GM12874 (cell line): ENCODE data around the gene ATG9B.

Source experiments
- CTCF ChIP-seq: IDR thresholded peaks from 2 replicates; pipeline ENCODE4 v1.5.1; 2011; ENCODE audit warnings: low read depth, mild to moderate bottlenecking, control low read depth, low read length, moderate library complexity; ENCODE audit not compliant: insufficient read depth

Gene ATG9B

GRCh38 chr7:150997817-150998216 lies 26.5 kb downstream of the ATG9B start:
- no peak for TF ChIP-seq CTCF

DNA sequence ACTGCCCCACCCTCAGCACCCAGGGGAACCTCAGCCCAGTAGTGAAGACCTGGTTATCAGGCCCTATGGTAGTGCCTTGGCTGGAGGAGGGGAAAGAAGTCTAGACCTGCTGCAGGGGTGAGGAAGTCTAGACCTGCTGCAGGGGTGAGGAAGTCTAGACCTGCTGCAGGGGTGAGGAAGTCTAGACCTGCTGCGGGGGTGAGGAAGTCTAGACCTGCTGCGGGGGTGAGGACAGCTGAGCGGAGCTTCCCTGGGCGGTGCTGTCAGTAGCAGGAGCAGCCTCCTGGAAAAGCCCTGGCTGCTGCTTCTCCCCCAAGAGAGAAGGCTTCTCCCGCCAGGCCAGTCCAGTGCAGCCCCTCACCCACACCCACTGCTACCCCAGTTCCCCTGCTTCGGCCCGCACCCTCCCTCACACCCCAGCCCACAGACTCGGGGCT lies 27.2 kb downstream of the ATG9B start:
- TF ChIP-seq CTCF = no peak

DNA sequence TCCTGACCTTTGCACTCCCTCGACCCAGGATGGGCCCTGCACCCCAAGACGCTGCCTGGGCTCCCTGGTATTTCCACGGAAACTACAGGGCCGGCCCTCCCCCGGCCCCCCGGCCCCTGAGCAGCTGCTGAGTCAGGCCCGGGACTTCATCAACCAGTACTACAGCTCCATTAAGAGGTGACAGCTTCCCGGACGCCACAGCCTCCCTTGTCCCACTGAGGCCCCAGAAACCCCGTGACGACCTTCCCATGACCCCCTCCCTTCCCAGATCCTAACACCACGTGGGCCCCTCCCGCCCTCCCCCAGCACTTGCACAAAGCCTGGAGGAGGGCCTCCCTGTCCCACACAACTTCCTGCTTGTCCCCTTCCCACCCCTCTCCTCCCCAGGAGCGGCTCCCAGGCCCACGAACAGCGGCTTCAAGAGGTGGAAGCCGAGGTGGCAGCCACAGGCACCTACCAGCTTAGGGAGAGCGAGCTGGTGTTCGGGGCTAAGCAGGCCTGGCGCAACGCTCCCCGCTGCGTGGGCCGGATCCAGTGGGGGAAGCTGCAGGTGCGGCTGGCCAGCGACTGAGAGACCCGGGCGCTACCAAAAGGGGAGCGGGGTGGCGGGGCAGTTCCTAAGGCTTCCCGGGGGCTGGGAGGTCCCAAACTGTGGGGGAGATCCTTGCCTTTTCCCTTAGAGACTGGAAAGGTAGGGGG lies 27.8 kb downstream of the ATG9B start:
- no peak for TF ChIP-seq CTCF

GRCh38 chr7:150994838-150995510 lies 29.3 kb downstream of the ATG9B start:
- no peak for TF ChIP-seq CTCF

DNA sequence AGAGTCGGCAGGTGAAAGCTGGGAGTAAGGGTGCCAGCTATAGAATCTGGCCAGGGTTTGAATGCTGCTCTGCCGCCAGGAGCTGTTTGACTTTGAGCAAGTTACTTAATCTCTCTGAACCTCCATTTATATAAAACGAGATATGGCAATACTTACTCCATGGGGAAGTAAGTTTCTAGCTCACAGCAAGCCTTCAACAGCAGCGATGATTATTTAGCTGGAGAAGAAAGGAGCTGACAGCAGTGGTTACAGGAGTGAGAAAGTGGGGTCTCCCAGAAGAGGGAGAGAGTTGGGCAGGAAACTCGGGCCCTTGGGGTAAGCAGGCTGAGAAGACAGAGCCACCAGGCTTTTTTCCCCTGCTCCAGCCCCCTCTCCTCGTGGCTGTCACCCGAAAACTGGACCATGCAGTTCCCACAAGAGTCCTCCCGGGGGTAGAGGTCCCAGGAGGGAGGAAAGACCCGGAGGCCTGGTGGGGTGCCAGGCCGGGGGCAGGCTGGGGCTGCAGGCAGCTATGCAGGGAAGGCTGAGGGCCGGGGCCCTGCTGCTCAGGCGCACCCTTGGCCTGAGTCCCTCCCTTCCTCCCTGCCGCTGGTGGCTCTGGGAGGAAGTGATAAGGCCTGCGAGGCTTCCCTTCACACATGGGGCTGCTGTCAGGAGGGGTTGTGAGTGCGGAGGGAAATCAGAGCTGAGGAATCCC lies 30.0 kb downstream of the ATG9B start:
- TF ChIP-seq CTCF = no peak

DNA sequence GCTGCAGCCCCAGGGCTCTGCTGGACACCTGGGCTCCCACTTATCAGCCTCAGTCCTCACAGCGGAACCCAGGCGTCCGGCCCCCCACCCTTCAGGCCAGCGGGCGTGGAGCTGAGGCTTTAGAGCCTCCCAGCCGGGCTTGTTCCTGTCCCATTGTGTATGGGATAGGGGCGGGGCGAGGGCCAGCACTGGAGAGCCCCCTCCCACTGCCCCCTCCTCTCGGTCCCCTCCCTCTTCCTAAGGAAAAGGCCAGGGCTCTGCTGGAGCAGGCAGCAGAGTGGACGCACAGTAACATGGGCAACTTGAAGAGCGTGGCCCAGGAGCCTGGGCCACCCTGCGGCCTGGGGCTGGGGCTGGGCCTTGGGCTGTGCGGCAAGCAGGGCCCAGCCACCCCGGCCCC lies 30.8 kb downstream of the ATG9B start:
- TF ChIP-seq CTCF = no peak

- TF ChIP-seq CTCF = no peak
These were observed 31.4 kb downstream of the ATG9B start for GRCh38 chr7:150992833-150993302.
